ENCODE data around the gene CAMKMT. TPM values are rescaled to one million over a fixed set of nuclear protein-coding genes. Genes with fewer than 3 reads are reported as not detected.

The CAMKMT gene
- total RNA-seq = 5.2 and 5.8 TPM in 2 replicates

GRCh38 chr2:44361330-44362206 lies at the start of gene CAMKMT, which contains the start of gene PREPL:
CAMKMT (plus strand) TSS chr2:44361947.
PREPL (minus strand) TSS chr2:44361494; CDS start chr2:44346342, 15,152 bp downstream.

Other genes with a start within 250 kb of the CAMKMT start
- gene PPM1B, start 193.1 kb upstream of the CAMKMT start, total RNA-seq = 12.4 and 21.7 TPM in 2 replicates
- gene SLC3A1, start 86.5 kb upstream of the CAMKMT start, total RNA-seq = not detected in 2 replicates
- gene PREPL, start 453 bp upstream of the CAMKMT start, total RNA-seq = 23.8 and 24.8 TPM in 2 replicates